ENCODE results near the gene PHACTR3. TPM values are rescaled to one million over a fixed set of nuclear protein-coding genes. Genes with fewer than 3 reads are reported as not detected.

PHACTR3 gene
- total RNA-seq, 2 experiments from 2014 or later: not detected

DNA sequence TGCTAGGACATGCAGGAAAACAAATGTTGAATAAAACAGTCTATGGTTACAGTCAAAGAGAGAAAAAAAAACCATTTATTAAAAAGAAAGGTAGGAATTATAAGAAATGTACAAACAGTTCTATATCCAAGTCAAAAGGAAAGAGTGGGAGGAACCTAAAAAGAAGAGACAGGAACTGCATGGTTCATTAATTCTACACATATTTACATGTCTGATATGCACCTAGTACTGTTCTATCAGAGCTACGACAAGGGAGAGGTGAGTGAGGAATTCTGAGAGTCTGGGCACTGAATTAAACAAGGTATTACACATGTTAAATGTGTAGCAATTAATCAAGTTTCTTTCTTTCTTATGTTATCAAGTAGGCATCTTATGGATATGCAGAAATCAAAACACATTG lies 287.2 kb downstream of the PHACTR3 start:
- DNase-seq (no peak), ATAC-seq (no peak)
- TF ChIP-seq, protein P1, sequence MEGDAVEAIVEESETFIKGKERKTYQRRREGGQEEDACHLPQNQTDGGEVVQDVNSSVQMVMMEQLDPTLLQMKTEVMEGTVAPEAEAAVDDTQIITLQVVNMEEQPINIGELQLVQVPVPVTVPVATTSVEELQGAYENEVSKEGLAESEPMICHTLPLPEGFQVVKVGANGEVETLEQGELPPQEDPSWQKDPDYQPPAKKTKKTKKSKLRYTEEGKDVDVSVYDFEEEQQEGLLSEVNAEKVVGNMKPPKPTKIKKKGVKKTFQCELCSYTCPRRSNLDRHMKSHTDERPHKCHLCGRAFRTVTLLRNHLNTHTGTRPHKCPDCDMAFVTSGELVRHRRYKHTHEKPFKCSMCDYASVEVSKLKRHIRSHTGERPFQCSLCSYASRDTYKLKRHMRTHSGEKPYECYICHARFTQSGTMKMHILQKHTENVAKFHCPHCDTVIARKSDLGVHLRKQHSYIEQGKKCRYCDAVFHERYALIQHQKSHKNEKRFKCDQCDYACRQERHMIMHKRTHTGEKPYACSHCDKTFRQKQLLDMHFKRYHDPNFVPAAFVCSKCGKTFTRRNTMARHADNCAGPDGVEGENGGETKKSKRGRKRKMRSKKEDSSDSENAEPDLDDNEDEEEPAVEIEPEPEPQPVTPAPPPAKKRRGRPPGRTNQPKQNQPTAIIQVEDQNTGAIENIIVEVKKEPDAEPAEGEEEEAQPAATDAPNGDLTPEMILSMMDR (IDR thresholded peaks at IDR 0.05): no peak
- H3K27me3 Mint-ChIP-seq: no peaks in the 10 kb centered on the region
- H3K4me3 Mint-ChIP-seq: no peak overlapping the region
- no peaks in the 10 kb centered on the region for H3K36me3 Mint-ChIP-seq (ENCODE audit: low read depth)
- ChIA-PET CTCF (no interaction called here), POLR2A (no interaction called here)
- H3K27ac Mint-ChIP-seq: no peak overlapping the region
- peaks cover 2% of the 10 kb centered on the region for H3K9me3 Mint-ChIP-seq
- peaks cover 2% of the 10 kb centered on the region for H3K4me1 Mint-ChIP-seq (ENCODE audit: low read depth)
- intact Hi-C loops (cut with micrococcal nuclease): no loop called here

DNA sequence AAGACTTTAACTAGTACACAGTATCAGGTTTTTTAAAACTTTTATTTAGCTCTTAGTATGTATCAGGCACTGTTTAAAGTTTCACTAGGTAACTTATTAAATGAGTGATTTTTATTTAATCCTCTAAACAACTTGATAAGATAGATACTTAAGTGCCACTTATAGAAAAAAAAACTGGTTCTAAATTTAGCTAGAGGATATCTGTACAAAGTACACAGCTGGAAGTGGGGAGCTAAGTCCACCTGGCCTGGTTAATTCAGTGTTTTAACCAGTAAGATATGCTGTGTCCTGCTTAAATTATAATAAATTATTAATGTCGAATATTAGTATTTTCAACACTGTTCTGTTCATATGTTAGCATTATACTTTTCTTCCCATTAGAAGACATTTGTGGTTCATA lies 291.6 kb downstream of the PHACTR3 start:
- ChIA-PET POLR2A (no interaction called here), CTCF (interaction anchor here (0.6 kb wide), 1 partner anchor 1689 kb away, joined by 3 read pairs; no protein-coding TSS in a partner anchor)
- DNase-seq: no peak
- no peaks in the 10 kb centered on the region for H3K36me3 Mint-ChIP-seq (ENCODE audit: low read depth)
- TF ChIP-seq, protein P1 (IDR thresholded peaks at IDR 0.05): no peak
- ATAC-seq: no peak
- no peaks in the 10 kb centered on the region for H3K27me3 Mint-ChIP-seq
- intact Hi-C loops (cut with micrococcal nuclease): no loop called here
- no peaks in the 10 kb centered on the region for H3K9me3 Mint-ChIP-seq
- no peak overlapping the region for H3K4me3 Mint-ChIP-seq
- H3K4me1 Mint-ChIP-seq (ENCODE audit: low read depth): peaks cover 2% of the 10 kb centered on the region
- no peak overlapping the region for H3K27ac Mint-ChIP-seq

Data from activated CD8-positive, alpha-beta T cell treated with anti-CD3 and anti-CD28 coated beads for 36 hours (primary cell).